CD4-positive, alpha-beta T cell treated with Interleukin-2 at 100 ng/mL for 4 hours (primary cell): Measurements from ENCODE around the gene C12orf60.

Experiments used
- DNase-seq: peaks from one replicate; pipeline ENCODE4 v3.0.0-alpha.2; 2020; ENCODE audit warnings: low spot score

The C12orf60 gene

GRCh38 chr12:14873440-14874185 is 70.1 kb downstream of the C12orf60 start:
- DNase-seq: no peak
